MM.1S (cell line): ENCODE data around the gene KCNMA1.

Source experiments
- DNase-seq: peaks from one replicate; pipeline ENCODE4 v3.0.0-alpha.2; 2015
- H2AFZ ChIP-seq: fragments of 300-600 bp; sonication (generic); 2 replicates; pipeline ENCODE4 v1.6.0; 2016; ENCODE audit warnings: antibody characterized with exemption, low read length
- H3F3A ChIP-seq: fragments of 300-600 bp; sonication (generic); 2 replicates; pipeline ENCODE4 v1.6.1; 2016; ENCODE audit warnings: mild to moderate bottlenecking, antibody characterized with exemption, low read length, moderate library complexity, mixed read lengths; ENCODE audit not compliant: insufficient read depth
- H3K27ac ChIP-seq: fragments of 300-600 bp; sonication (generic); 2 replicates; pipeline ENCODE4 v1.5.1; 2016; ENCODE audit warnings: mild to moderate bottlenecking, low read length
- H3K27me3 ChIP-seq: fragments of 300-600 bp; sonication (generic); replicated peaks from 2 replicates; pipeline ENCODE4 v1.6.0; 2016; ENCODE audit warnings: low read length; ENCODE audit not compliant: insufficient read depth
- H3K36me3 ChIP-seq: fragments of 300-600 bp; sonication (generic); replicated peaks from 2 replicates; pipeline ENCODE4 v1.6.1; 2016; ENCODE audit warnings: mild to moderate bottlenecking, low read length, mixed read lengths; ENCODE audit not compliant: insufficient read depth
- H3K4me1 ChIP-seq: fragments of 300-600 bp; sonication (generic); 2 replicates; pipeline ENCODE4 v1.6.1; 2016; ENCODE audit warnings: low read length, mixed read lengths
- H3K4me2 ChIP-seq: fragments of 300-600 bp; sonication (generic); 2 replicates; pipeline ENCODE4 v1.6.0; 2016; ENCODE audit warnings: low read depth, low read length
- H3K4me3 ChIP-seq: fragments of 300-600 bp; sonication (generic); 2 replicates; pipeline ENCODE4 v1.5.1; 2016; ENCODE audit warnings: low read length, mixed read lengths
- H3K79me2 ChIP-seq: fragments of 300-600 bp; sonication (generic); 2 replicates; pipeline ENCODE4 v1.6.1; 2016; ENCODE audit warnings: mixed run types, low read length, mixed read lengths
- H3K9ac ChIP-seq: fragments of 300-600 bp; sonication (generic); 2 replicates; pipeline ENCODE4 v1.6.1; 2016; ENCODE audit warnings: low read length, mixed read lengths
- H3K9me2 ChIP-seq: fragments of 300-600 bp; sonication (generic); replicated peaks from 2 replicates; pipeline ENCODE4 v1.6.1; 2016; ENCODE audit warnings: mild to moderate bottlenecking, low read length, mixed read lengths; ENCODE audit not compliant: insufficient read depth
- H3K9me3 ChIP-seq: fragments of 300-600 bp; sonication (generic); replicated peaks from 2 replicates; pipeline ENCODE4 v1.6.1; 2016; ENCODE audit warnings: mild to moderate bottlenecking, low read length, mixed read lengths; ENCODE audit not compliant: insufficient read depth
- H4K20me1 ChIP-seq: fragments of 300-600 bp; sonication (generic); 2 replicates; pipeline ENCODE4 v1.6.1; 2016; ENCODE audit warnings: mild to moderate bottlenecking, low read length, moderate library complexity, mixed read lengths; ENCODE audit not compliant: insufficient read depth
- CTCF ChIP-seq: fragments of 300-600 bp; sonication (generic); IDR thresholded peaks from 2 replicates; pipeline ENCODE4 v1.5.1; 2016; ENCODE audit warnings: antibody characterized with exemption, low read length, mixed read lengths
- EZH2 ChIP-seq: fragments of 300-600 bp; sonication (generic); optimal IDR thresholded peaks from 2 replicates; pipeline ENCODE3; 2017; ENCODE audit warnings: low read depth, mild to moderate bottlenecking, antibody characterized with exemption, low read length, mixed read lengths
- EZH2phosphoT487 ChIP-seq: fragments of 300-600 bp; sonication (generic); IDR thresholded peaks from 2 replicates; pipeline ENCODE4 v1.6.1; 2018; ENCODE audit warnings: antibody characterized with exemption, low read length

The KCNMA1 gene

GRCh38 chr10:77539147-77539935 is 98.3 kb downstream of the KCNMA1 start:
- no peaks in the 10 kb centered on the region for H3K27me3 ChIP-seq
- no peak overlapping the region for H3K9ac ChIP-seq
- no peaks in the 10 kb centered on the region for H4K20me1 ChIP-seq
- H3K4me3 ChIP-seq, result no peak overlapping the region
- no peak for TF ChIP-seq EZH2phosphoT487
- TF ChIP-seq CTCF, result no peak
- no peak for TF ChIP-seq EZH2
- H3F3A ChIP-seq, result no peaks in the 10 kb centered on the region
- no peak overlapping the region for H3K27ac ChIP-seq
- H3K36me3 ChIP-seq, result no peaks in the 10 kb centered on the region
- H2AFZ ChIP-seq, result no peak overlapping the region
- no peak overlapping the region for H3K4me2 ChIP-seq
- H3K9me2 ChIP-seq, result no peaks in the 10 kb centered on the region
- H3K9me3 ChIP-seq, result no peaks in the 10 kb centered on the region
- H3K4me1 ChIP-seq, result no peaks in the 10 kb centered on the region
- DNase-seq, result no peak
- H3K79me2 ChIP-seq, result no peaks in the 10 kb centered on the region

- no peaks in the 10 kb centered on the region for H3K36me3 ChIP-seq
- no peak overlapping the region for H3K27ac ChIP-seq
- no peak for DNase-seq
- H3K4me2 ChIP-seq, result no peak overlapping the region
- no peaks in the 10 kb centered on the region for H3F3A ChIP-seq
- TF ChIP-seq EZH2phosphoT487, result no peak
- no peak for TF ChIP-seq CTCF
- no peak for TF ChIP-seq EZH2
- H3K9ac ChIP-seq, result no peak overlapping the region
- no peaks in the 10 kb centered on the region for H3K79me2 ChIP-seq
- no peaks in the 10 kb centered on the region for H3K27me3 ChIP-seq
- no peak overlapping the region for H2AFZ ChIP-seq
- no peaks in the 10 kb centered on the region for H4K20me1 ChIP-seq
- H3K4me1 ChIP-seq, result no peaks in the 10 kb centered on the region
- no peak overlapping the region for H3K4me3 ChIP-seq
- no peaks in the 10 kb centered on the region for H3K9me3 ChIP-seq
- H3K9me2 ChIP-seq, result no peaks in the 10 kb centered on the region
Measured at GRCh38 chr10:77537720-77538373, 99.8 kb downstream of the KCNMA1 start.

GRCh38 chr10:77537071-77537470 is 100.5 kb downstream of the KCNMA1 start:
- no peak overlapping the region for H3K27ac ChIP-seq
- no peak overlapping the region for H3K4me2 ChIP-seq
- DNase-seq, result no peak
- no peaks in the 10 kb centered on the region for H4K20me1 ChIP-seq
- H2AFZ ChIP-seq, result no peak overlapping the region
- no peak overlapping the region for H3K4me3 ChIP-seq
- H3K79me2 ChIP-seq, result no peaks in the 10 kb centered on the region
- no peaks in the 10 kb centered on the region for H3K4me1 ChIP-seq
- no peaks in the 10 kb centered on the region for H3K9me3 ChIP-seq
- H3K9me2 ChIP-seq, result no peaks in the 10 kb centered on the region
- H3K36me3 ChIP-seq, result no peaks in the 10 kb centered on the region
- no peaks in the 10 kb centered on the region for H3K27me3 ChIP-seq
- no peak overlapping the region for H3K9ac ChIP-seq
- H3F3A ChIP-seq, result no peaks in the 10 kb centered on the region
- TF ChIP-seq EZH2 (no peak), EZH2phosphoT487 (no peak), CTCF (no peak)
